ENCODE measurements around the gene CMTM5. TPM values are rescaled to one million over a fixed set of nuclear protein-coding genes. Genes with fewer than 3 reads are reported as not detected.
A peak's percentile ranks its signal among the peaks of the same experiment; 100 is the strongest.

The CMTM5 gene
- total RNA-seq, 3 donors from 2014 or later (not counting 1 experiment from before 2014, with no cell fraction given), result 2.9 to 4.5 TPM; not detected in 1

DNA sequence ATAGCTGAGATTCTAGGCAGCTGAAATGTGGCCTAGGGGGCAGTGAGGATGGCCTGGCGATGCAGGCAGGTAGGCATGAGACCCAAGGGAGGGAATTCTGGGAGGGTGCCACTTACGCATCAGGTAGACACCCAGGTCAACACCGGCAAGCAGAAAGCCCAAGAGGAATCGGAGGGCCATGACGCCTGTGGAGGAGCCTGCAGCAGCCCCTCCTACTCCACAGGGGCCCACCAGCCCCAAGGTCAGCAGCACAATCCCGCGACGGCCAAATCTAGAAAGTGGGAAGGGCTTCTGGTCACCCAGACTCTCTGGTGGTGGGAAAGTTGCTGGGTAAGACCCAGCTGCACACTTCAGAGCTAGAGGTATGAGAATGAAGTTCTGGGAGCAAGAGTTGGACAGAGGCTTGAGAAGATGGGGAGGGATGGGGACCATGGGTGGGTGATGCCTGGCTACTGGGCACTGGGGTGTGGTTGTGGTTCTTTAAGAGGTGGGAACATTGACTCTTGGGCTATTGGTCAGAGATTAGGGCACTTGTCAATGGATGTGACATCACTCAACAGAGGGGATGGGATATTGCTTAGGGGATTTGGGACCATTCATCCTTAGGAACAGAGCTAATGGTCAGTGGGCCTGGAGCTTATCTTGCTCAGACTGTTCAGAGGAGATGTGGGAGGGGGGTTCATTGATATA, 27.5 kb upstream of the CMTM5 start:
- Mint-ChIP-seq H3K27me3 (ENCODE audit: low read depth in 2 of 2) (peaks cover 42 to 44% of the 10 kb centered on the region in 2 donors), H3K27ac (no peak overlapping the region), H3K9me3 (no peaks in the 10 kb centered on the region), H3K36me3 (no peaks in the 10 kb centered on the region), H3K4me3 (no peak overlapping the region), H3K4me1 (peaks cover 7 to 14% of the 10 kb centered on the region in 2 donors)
- intact Hi-C loops (cut with micrococcal nuclease), result no loop called here
- WGBS (ENCODE audit: insufficient coverage), result 94% methylated on average over 8 of the region's 8 CpGs
- ATAC-seq (no peak), DNase-seq (no peak)
- H3K4me3 ChIP-seq (ENCODE audit: low read length), result no peak overlapping the region
- H3K4me1 ChIP-seq (ENCODE audit: control insufficient read depth, insufficient read depth, low read length), result peaks cover 12% of the 10 kb centered on the region
- peaks cover 20% of the 10 kb centered on the region for H3K27me3 ChIP-seq (ENCODE audit: control insufficient read depth, insufficient read depth, low read length)
- H3K36me3 ChIP-seq (ENCODE audit: control insufficient read depth, insufficient read depth, low read length), result no peaks in the 10 kb centered on the region
- no peaks in the 10 kb centered on the region for H3K9me3 ChIP-seq (ENCODE audit: control insufficient read depth, insufficient read depth, low read length)
- TF ChIP-seq, protein P1, sequence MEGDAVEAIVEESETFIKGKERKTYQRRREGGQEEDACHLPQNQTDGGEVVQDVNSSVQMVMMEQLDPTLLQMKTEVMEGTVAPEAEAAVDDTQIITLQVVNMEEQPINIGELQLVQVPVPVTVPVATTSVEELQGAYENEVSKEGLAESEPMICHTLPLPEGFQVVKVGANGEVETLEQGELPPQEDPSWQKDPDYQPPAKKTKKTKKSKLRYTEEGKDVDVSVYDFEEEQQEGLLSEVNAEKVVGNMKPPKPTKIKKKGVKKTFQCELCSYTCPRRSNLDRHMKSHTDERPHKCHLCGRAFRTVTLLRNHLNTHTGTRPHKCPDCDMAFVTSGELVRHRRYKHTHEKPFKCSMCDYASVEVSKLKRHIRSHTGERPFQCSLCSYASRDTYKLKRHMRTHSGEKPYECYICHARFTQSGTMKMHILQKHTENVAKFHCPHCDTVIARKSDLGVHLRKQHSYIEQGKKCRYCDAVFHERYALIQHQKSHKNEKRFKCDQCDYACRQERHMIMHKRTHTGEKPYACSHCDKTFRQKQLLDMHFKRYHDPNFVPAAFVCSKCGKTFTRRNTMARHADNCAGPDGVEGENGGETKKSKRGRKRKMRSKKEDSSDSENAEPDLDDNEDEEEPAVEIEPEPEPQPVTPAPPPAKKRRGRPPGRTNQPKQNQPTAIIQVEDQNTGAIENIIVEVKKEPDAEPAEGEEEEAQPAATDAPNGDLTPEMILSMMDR (IDR thresholded peaks at IDR 0.05), result no peak
- H3K27ac ChIP-seq (ENCODE audit: low read length), result no peak overlapping the region

DNA sequence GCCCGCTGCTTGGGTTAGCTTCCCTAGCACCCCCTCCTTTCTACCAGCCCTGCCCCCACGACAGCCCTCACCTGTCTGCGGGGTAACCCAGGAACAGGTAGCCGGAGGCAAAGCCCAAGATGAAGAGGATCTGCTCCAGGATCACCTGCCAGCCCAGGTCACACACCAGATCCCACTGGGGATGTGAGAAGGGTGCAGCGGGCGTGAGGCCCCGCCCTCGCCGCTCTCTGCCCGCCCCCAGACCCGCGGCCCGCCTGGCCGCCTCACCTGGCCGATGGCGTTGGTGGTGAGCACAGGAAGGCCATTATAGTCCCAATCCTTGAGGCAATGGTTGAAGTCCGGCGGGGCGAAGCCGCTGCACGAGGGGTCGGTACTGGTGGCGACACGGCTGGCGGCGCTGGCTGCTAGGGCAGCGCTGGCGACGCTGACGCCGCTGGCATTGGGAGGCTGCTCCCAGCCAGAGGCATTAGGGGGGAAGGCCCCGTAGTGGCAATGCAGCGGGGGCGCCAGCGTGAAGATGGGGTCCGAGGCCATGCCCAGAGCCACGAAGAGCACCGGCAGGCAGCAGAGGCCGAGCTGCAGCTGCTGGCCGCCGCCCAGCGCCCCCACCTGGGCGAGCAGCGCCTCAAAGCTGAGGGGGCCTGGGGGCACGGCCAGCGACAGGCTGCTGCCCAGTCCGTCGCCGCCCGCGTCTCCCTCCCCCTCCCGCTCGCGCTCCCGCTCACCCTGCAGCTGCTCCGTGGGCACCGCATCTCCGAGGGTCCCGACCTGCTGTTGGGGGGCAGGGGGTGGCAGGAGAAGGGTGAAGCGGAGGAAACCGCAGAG, 25.0 kb upstream of the CMTM5 start:
- peaks cover 47 to 57% of the 10 kb centered on the region in 2 donors for H3K27me3 Mint-ChIP-seq (ENCODE audit: low read depth in 2 of 2)
- ATAC-seq (peak in 1 of 3 donors; percentile 28), DNase-seq (peak in 1 of 2 donors; percentile 15)
- Histone ChIP-seq H3K4me1 (ENCODE audit: control insufficient read depth, insufficient read depth, low read length) (peaks cover 12% of the 10 kb centered on the region), H3K27me3 (ENCODE audit: control insufficient read depth, insufficient read depth, low read length) (peaks cover 22% of the 10 kb centered on the region), H3K4me3 (ENCODE audit: low read length) (no peak overlapping the region), H3K9me3 (ENCODE audit: control insufficient read depth, insufficient read depth, low read length) (no peaks in the 10 kb centered on the region), H3K27ac (ENCODE audit: low read length) (no peak overlapping the region), H3K36me3 (ENCODE audit: control insufficient read depth, insufficient read depth, low read length) (no peaks in the 10 kb centered on the region)
- TF ChIP-seq, protein P1 (IDR thresholded peaks at IDR 0.05), result no peak
- 17% methylated on average over 61 of the region's 61 CpGs for WGBS (ENCODE audit: insufficient coverage)
- no peak overlapping the region for H3K27ac Mint-ChIP-seq
- H3K4me3 Mint-ChIP-seq, result peak overlapping the region; percentile 56
- H3K36me3 Mint-ChIP-seq, result no peaks in the 10 kb centered on the region
- H3K9me3 Mint-ChIP-seq, result no peaks in the 10 kb centered on the region
- peaks cover 7 to 14% of the 10 kb centered on the region in 2 donors for H3K4me1 Mint-ChIP-seq
- intact Hi-C loops (cut with micrococcal nuclease), result no loop called here

DNA sequence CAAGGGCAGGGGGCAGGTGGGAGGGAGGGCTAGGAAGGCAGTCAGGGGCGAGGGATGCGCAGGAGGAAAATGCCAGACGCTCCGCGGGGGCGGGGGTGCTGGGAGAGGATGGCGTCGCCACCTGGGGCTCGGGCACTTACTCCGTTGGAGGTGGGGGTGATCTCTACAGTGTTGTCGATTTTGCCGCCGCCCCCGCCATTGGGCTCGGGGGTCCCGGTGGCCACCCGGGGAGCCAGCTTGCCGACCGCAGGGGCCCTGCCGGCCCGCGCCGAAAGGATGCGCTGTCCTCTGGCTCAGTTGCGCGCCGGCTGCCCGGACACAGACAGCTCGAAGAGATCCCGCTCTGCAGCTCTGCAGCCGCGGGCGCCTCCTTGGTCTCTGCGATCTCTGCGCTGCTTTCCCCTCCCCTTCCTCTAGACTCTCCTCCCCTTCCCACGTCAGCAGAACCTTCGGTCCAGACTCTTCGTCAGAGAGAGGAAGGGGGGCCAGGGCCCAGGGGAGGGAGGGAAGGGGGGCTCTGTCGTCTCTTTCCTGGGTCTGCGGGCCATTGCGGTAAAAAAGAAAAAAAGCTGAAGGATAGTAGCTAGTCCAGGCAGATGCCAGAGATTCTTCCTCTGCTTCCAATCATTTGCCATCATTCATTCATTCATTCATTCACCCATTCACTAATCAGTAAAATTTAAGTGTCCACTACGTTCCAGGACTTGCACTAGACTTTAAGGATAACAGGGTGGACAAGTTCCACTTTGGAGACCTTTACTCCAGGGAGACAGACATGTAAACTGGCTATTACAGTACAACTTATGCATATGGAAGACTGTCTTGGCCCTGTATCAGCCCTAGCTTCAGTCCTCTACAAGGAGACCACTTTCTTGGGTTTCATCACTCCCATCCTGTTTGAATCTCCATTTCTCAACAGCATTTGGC, 24.1 kb upstream of the CMTM5 start, which contains the start of gene SLC22A17:
TSS of gene SLC22A17 (minus strand) at position 382 of the 927 bp plus-strand sequence.
- peaks cover 47 to 57% of the 10 kb centered on the region in 2 donors for H3K27me3 Mint-ChIP-seq (ENCODE audit: low read depth in 2 of 2)
- intact Hi-C loops (cut with micrococcal nuclease), result no loop called here
- H3K27ac Mint-ChIP-seq, result no peak within 1 kb of the TSS
- TF ChIP-seq, protein P1 (IDR thresholded peaks at IDR 0.05), result no peak
- WGBS (ENCODE audit: insufficient coverage), result 3% methylated on average over 39 of the region's 42 CpGs
- H3K4me3 Mint-ChIP-seq, result peak within 1 kb of the TSS; percentile 69
- H3K27ac ChIP-seq (ENCODE audit: low read length), result no peak within 1 kb of the TSS
- H3K36me3 ChIP-seq (ENCODE audit: control insufficient read depth, insufficient read depth, low read length), result no peaks in the 10 kb centered on the region
- peaks cover 7 to 14% of the 10 kb centered on the region in 2 donors for H3K4me1 Mint-ChIP-seq
- no peaks in the 10 kb centered on the region for H3K36me3 Mint-ChIP-seq
- peaks cover 22% of the 10 kb centered on the region for H3K27me3 ChIP-seq (ENCODE audit: control insufficient read depth, insufficient read depth, low read length)
- H3K4me1 ChIP-seq (ENCODE audit: control insufficient read depth, insufficient read depth, low read length), result peaks cover 12% of the 10 kb centered on the region
- peak in 1 of 2 donors; percentile 78 for DNase-seq
- H3K9me3 ChIP-seq (ENCODE audit: control insufficient read depth, insufficient read depth, low read length), result no peaks in the 10 kb centered on the region
- no peaks in the 10 kb centered on the region for H3K9me3 Mint-ChIP-seq
- H3K4me3 ChIP-seq (ENCODE audit: low read length), result peak within 1 kb of the TSS; percentile 16
- peak; percentile 57 to 87 (median 68) for ATAC-seq
